Transverse colon (tissue), 4 donors: ENCODE data around the gene MAP6D1. TPM values are rescaled to one million over a fixed set of nuclear protein-coding genes. Genes with fewer than 3 reads are reported as not detected.

Source experiments
- DNase-seq: peaks from one replicate; pipeline ENCODE4 v3.0.0-alpha.2; 2019
- H3K27ac ChIP-seq, 4 donors: fragments of 200-600 bp; sonication (generic); 2 replicates each; pipeline ENCODE4 v1.5.1; 2016 to 2018; ENCODE audit warnings: inconsistent platforms in 4 of 4
- H3K27me3 ChIP-seq: fragments of 200-600 bp; sonication (generic); 2 replicates; pipeline ENCODE4 v1.5.1; 2017; ENCODE audit warnings: inconsistent platforms
- H3K36me3 ChIP-seq, 4 donors: fragments of 200-600 bp; sonication (generic); 2 replicates each; pipeline ENCODE4 v1.5.1; 2017 to 2019; ENCODE audit warnings: inconsistent platforms in 4 of 4
- H3K4me1 ChIP-seq, 4 donors: fragments of 200-600 bp; sonication (generic); 2 replicates each; pipeline ENCODE4 v1.5.1; 2017 to 2020; ENCODE audit warnings: inconsistent platforms in 4 of 4
- H3K4me3 ChIP-seq, 4 donors: fragments of 200-600 bp; sonication (generic); 1 replicate in 1 of 4; 2 replicates in 3 of 4; pipeline versions ENCODE4 v1.5.1 to v1.6.1; 2017 to 2019; ENCODE audit warnings: inconsistent platforms in 4 of 4
- H3K9me3 ChIP-seq, 2 donors: fragments of 200-600 bp; sonication (generic); 2 replicates each; pipeline ENCODE4 v1.5.1; 2017 to 2019; ENCODE audit warnings: inconsistent platforms in 2 of 2
- CTCF ChIP-seq, 5 experiments: fragments of 200-600 bp in 3 of 5; fragments of 450-650 bp in 2 of 5; sonication (generic) in 3 of 5; IDR thresholded peaks; 1 replicate in 2 of 5; 2 replicates in 3 of 5; pipeline ENCODE4 v1.5.1; 2016 to 2017; ENCODE audit warnings: antibody characterized with exemption in 5 of 5, inconsistent platforms in 3 of 5, mild to moderate bottlenecking in 2 of 5, moderate library complexity in 1 of 5
- EP300 ChIP-seq: sonication (generic); formaldehyde crosslinking; IDR thresholded peaks from one replicate; pipeline ENCODE4 v1.6.1; 2017; ENCODE audit warnings: antibody characterized with exemption, low read depth
- POLR2A ChIP-seq: fragments of 450-650 bp; IDR thresholded peaks from one replicate; pipeline ENCODE4 v1.6.1; 2016; ENCODE audit warnings: antibody characterized with exemption, mild to moderate bottlenecking, moderate library complexity
- POLR2AphosphoS5 ChIP-seq, 3 donors: sonication (generic); formaldehyde crosslinking; IDR thresholded peaks; one replicate each; pipeline ENCODE4 v1.6.1; 2016; ENCODE audit warnings: antibody characterized with exemption in 3 of 3
- WGBS, 2 donors: methylation state at CpG; one replicate each; pipeline ENCODE4 v1.1.5; 2018; ENCODE audit warnings: low coverage in 1 of 2; 5-methylcytosine and 5-hydroxymethylcytosine counted together
- in situ Hi-C, 4 donors: fragments of 200-750 bp; cut with MboI; loops; one replicate each; pipeline versions ENCODE4 v1.15.0 to v1.15.1; 2017; ENCODE audit warnings: low sequenced_read_pairs in 3 of 4, low pct_ligation_motif_present in 1 of 4, low pct_unique_long_range_greater_than_20kb in 1 of 4
- intact Hi-C: fragments of 100-400 bp; cut with DNase I; formaldehyde crosslinking; loops from one replicate; pipeline ENCODE4 v1.15.1; 2023; ENCODE audit warnings: low total_unique reads
- total RNA-seq, 4 donors: library from RNA; depleted of rRNA; stranded (reverse); fragments of >200 nt; gene quantifications; one replicate each; pipeline ENCODE4 v1.1.0, GENCODE V29; 2016

MAP6D1 gene
- total RNA-seq, 4 donors from 2014 or later: 1.4 to 2.1 TPM; not detected in 2

- Histone ChIP-seq H3K9me3 (no peaks in the 10 kb centered on the region), H3K27ac (no peak overlapping the region), H3K27me3 (no peaks in the 10 kb centered on the region), H3K4me3 (no peak overlapping the region), H3K4me1 (no peaks in the 10 kb centered on the region), H3K36me3 (peaks cover 0 to 55% (median 25%) of the 10 kb centered on the region in 4 donors)
- in situ Hi-C loops (no loop called here), intact Hi-C loops (no loop called here)
- no peak for TF ChIP-seq POLR2AphosphoS5 (IDR thresholded peaks at IDR 0.05)
- TF ChIP-seq EP300: no peak
- TF ChIP-seq POLR2A: no peak
- TF ChIP-seq CTCF (IDR thresholded peaks at IDR 0.05): no peak
- WGBS, 2 donors: 76 to 85% methylated on average over 3 to 13 of the region's 13 CpGs
- DNase-seq: no peak
These were observed 20.4 kb upstream of the MAP6D1 start for GRCh38 chr3:183845608-183846288.

- no peaks in the 10 kb centered on the region for H3K4me1 ChIP-seq
- peaks cover 0 to 58% (median 25%) of the 10 kb centered on the region in 4 donors for H3K36me3 ChIP-seq
- 87 to 94% methylated on average over 4 of the region's 4 CpGs for WGBS, 2 donors
- H3K27ac ChIP-seq: no peak overlapping the region
- H3K9me3 ChIP-seq: no peaks in the 10 kb centered on the region
- no peaks in the 10 kb centered on the region for H3K27me3 ChIP-seq
- intact Hi-C loops: no loop called here
- TF ChIP-seq EP300: no peak
- no peak for TF ChIP-seq CTCF (IDR thresholded peaks at IDR 0.05)
- TF ChIP-seq POLR2AphosphoS5 (IDR thresholded peaks at IDR 0.05): no peak
- no peak for TF ChIP-seq POLR2A
- in situ Hi-C loops: no loop called here
- no peak for DNase-seq
- H3K4me3 ChIP-seq: no peak overlapping the region
These were observed 19.7 kb upstream of the MAP6D1 start for GRCh38 chr3:183845090-183845489.

GRCh38 chr3:183844606-183845005 is 19.2 kb upstream of the MAP6D1 start:
- no peak for TF ChIP-seq POLR2A
- TF ChIP-seq CTCF (IDR thresholded peaks at IDR 0.05): no peak
- TF ChIP-seq POLR2AphosphoS5 (IDR thresholded peaks at IDR 0.05): no peak
- no peak for TF ChIP-seq EP300
- WGBS, 2 donors: 73 to 83% methylated on average over 2 of the region's 2 CpGs
- intact Hi-C loops (no loop called here), in situ Hi-C loops (no loop called here)
- no peak for DNase-seq
- H3K9me3 ChIP-seq: no peaks in the 10 kb centered on the region
- no peaks in the 10 kb centered on the region for H3K27me3 ChIP-seq
- H3K36me3 ChIP-seq: peaks cover 0 to 61% (median 27%) of the 10 kb centered on the region in 4 donors
- no peak overlapping the region for H3K27ac ChIP-seq
- no peak overlapping the region for H3K4me3 ChIP-seq
- no peaks in the 10 kb centered on the region for H3K4me1 ChIP-seq

GRCh38 chr3:183839751-183840150 is 14.4 kb upstream of the MAP6D1 start:
- intact Hi-C loops: no loop called here
- no peak overlapping the region for H3K27ac ChIP-seq
- no peaks in the 10 kb centered on the region for H3K27me3 ChIP-seq
- 97 to 100% methylated on average over 4 of the region's 4 CpGs for WGBS, 2 donors
- no peak overlapping the region for H3K4me3 ChIP-seq
- DNase-seq: no peak
- no peak for TF ChIP-seq EP300
- TF ChIP-seq CTCF (IDR thresholded peaks at IDR 0.05): no peak
- no peak for TF ChIP-seq POLR2AphosphoS5 (IDR thresholded peaks at IDR 0.05)
- no peak for TF ChIP-seq POLR2A
- peaks cover 0 to 62% (median 27%) of the 10 kb centered on the region in 4 donors for H3K36me3 ChIP-seq
- in situ Hi-C loops: no loop called here
- no peaks in the 10 kb centered on the region for H3K9me3 ChIP-seq
- no peaks in the 10 kb centered on the region for H3K4me1 ChIP-seq
